Measurements from ENCODE around the gene NRXN3.

NRXN3 gene

GRCh38 chr14:79627058-79627457 is 1456.9 kb downstream of the NRXN3 start:
- DNase-seq: no peak

- no peak for DNase-seq
Observed at GRCh38 chr14:79629411-79630287, 1459.5 kb downstream of the NRXN3 start.

GRCh38 chr14:79630288-79630960 is 1460.3 kb downstream of the NRXN3 start:
- DNase-seq: no peak

- no peak for DNase-seq
Observed at GRCh38 chr14:79631276-79631675, 1461.1 kb downstream of the NRXN3 start.

- DNase-seq: no peak
Observed at GRCh38 chr14:79638672-79639266, 1468.6 kb downstream of the NRXN3 start.

GRCh38 chr14:79639613-79640012 is 1469.4 kb downstream of the NRXN3 start:
- DNase-seq: no peak

GRCh38 chr14:79641371-79641770 is 1471.2 kb downstream of the NRXN3 start:
- DNase-seq: no peak

- no peak for DNase-seq
Observed at GRCh38 chr14:79643132-79643531, 1473.0 kb downstream of the NRXN3 start.

- DNase-seq: no peak
Observed at GRCh38 chr14:79645753-79646362, 1475.7 kb downstream of the NRXN3 start.

- DNase-seq: no peak
Observed at GRCh38 chr14:79649856-79650255, 1479.7 kb downstream of the NRXN3 start.

GRCh38 chr14:79652513-79653307 is 1482.5 kb downstream of the NRXN3 start:
- no peak for DNase-seq

GRCh38 chr14:79656056-79656455 is 1485.9 kb downstream of the NRXN3 start:
- DNase-seq: no peak

- DNase-seq: no peak
Observed at GRCh38 chr14:79656496-79656895, 1486.3 kb downstream of the NRXN3 start.

- DNase-seq: no peak
Observed at GRCh38 chr14:79658221-79658620, 1488.0 kb downstream of the NRXN3 start.

GRCh38 chr14:79658769-79659168 is 1488.6 kb downstream of the NRXN3 start:
- DNase-seq: no peak

GRCh38 chr14:79660053-79660939 is 1490.1 kb downstream of the NRXN3 start:
- DNase-seq: no peak

GRCh38 chr14:79661752-79662151 is 1491.6 kb downstream of the NRXN3 start:
- DNase-seq: no peak

GRCh38 chr14:79663453-79663852 is 1493.3 kb downstream of the NRXN3 start:
- DNase-seq: no peak

- DNase-seq: no peak
Observed at GRCh38 chr14:79665556-79665955, 1495.4 kb downstream of the NRXN3 start.

- DNase-seq: no peak
Observed at GRCh38 chr14:79668951-79669350, 1498.8 kb downstream of the NRXN3 start.

- DNase-seq: no peak
Observed at GRCh38 chr14:79670811-79671210, 1500.6 kb downstream of the NRXN3 start.

- DNase-seq: no peak
Observed at GRCh38 chr14:79680087-79680486, 1509.9 kb downstream of the NRXN3 start.
